Thymus (tissue), 11 donors: ENCODE data around the gene PI4K2A. TPM values are rescaled to one million over a fixed set of nuclear protein-coding genes. Genes with fewer than 3 reads are reported as not detected.
"Not testable (repeated sequence)": the region's sequence is repeated elsewhere in the genome, so short reads cannot be mapped to it uniquely, and the experiment has no call there.

Experiments used
- DNase-seq, 9 donors: peaks; one replicate each; pipeline ENCODE4 v3.0.0-alpha.2; 2013; ENCODE audit warnings: low spot score in 9 of 9, low read depth in 6 of 9, missing footprints in 1 of 9
- H3K27ac ChIP-seq, 2 donors: one replicate each; pipeline ENCODE4 v1.5.1; 2013; ENCODE audit warnings: control low read depth in 1 of 2, low read depth in 1 of 2, low read length in 1 of 2, mild to moderate bottlenecking in 1 of 2, moderate library complexity in 1 of 2
- H3K27me3 ChIP-seq, 2 donors: one replicate each; pipeline ENCODE4 v1.5.1; 2013; ENCODE audit warnings: low read length in 1 of 2; ENCODE audit not compliant: control insufficient read depth in 2 of 2, insufficient read depth in 1 of 2
- H3K36me3 ChIP-seq, 2 donors: one replicate each; pipeline ENCODE4 v1.5.1; 2013; ENCODE audit warnings: low read length in 1 of 2, mild to moderate bottlenecking in 1 of 2, moderate library complexity in 1 of 2; ENCODE audit not compliant: control insufficient read depth in 2 of 2, insufficient read depth in 2 of 2
- H3K4me1 ChIP-seq, 2 donors: one replicate each; pipeline ENCODE4 v1.5.1; 2013; ENCODE audit warnings: low read length in 2 of 2; ENCODE audit not compliant: control insufficient read depth in 2 of 2, insufficient read depth in 2 of 2
- H3K4me3 ChIP-seq, 2 donors: one replicate each; pipeline ENCODE4 v1.5.1; 2013; ENCODE audit warnings: low read length in 2 of 2, control low read depth in 1 of 2, mild to moderate bottlenecking in 1 of 2
- H3K9me3 ChIP-seq, 2 donors: one replicate each; pipeline ENCODE4 v1.5.1; 2013; ENCODE audit warnings: low read length in 1 of 2, mild to moderate bottlenecking in 1 of 2; ENCODE audit not compliant: control insufficient read depth in 2 of 2, insufficient read depth in 1 of 2
- WGBS: extraction: QIAGEN DNeasy Blood & Tissue Kit; methylation state at CpG from one replicate; pipeline ENCODE4 v1.1.7; 2013; 5-methylcytosine and 5-hydroxymethylcytosine counted together
- polyA plus RNA-seq: library from polyadenylated mRNA; stranded (reverse); fragments of 200-250 nt; gene quantifications from one replicate; pipeline ENCODE4 v1.2.3, GENCODE V29; 2013
- total RNA-seq: library from RNA; stranded (reverse); fragments of 120-200 nt; gene quantifications from one replicate; pipeline ENCODE4 v1.2.4, GENCODE V29; 2013
- donor health status: healthy.

PI4K2A gene
- total and polyA plus RNA-seq, 2 donors: 8.9 to 13.5 TPM

DNA sequence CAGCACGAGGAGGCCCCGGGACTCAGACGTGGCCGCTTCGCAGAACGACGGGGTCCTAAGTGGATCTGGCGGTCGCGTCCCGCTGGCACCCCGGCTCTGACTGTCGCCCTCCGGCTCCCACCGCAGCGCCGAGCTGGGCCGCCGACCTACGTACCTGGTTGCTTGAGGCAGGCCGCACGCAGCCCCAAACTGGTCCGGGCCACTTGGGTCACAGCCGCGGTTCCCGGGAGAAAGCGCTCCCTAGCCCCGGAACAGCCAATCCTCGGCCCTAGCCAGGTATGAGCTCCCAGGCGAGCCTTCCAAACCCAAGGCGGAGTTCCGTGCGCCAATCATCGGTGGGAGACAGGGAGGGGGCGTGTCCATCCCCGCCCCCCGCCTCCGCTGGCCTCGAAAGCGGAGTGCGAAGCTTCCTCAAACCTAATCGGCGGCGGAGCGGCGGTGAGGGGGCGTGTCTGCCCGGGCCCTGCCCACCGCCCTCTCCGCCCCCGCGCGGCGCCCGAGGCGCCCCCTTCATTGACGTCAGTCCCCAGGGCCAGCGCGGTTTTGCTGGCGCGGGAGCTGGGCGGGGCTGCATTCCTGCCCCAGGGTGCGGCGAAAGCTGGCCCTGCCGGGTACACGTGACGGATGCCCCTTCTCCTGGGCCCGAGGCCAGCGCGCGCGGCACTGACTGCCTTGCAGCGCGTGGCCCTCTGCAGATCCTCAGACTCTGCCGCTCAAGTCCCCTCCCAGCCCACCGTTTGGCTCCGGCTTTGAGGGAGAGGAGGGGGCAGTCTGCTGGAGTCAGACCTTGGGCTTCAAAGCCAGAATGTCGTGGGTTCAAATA, 46.7 kb downstream of the PI4K2A start, which contains the start of gene AVPI1:
TSS of gene AVPI1 (minus strand) at position 280 of the 823 bp plus-strand sequence. CDS start 7,336 bp downstream, outside the sequence.
- under 1% methylated on average over 78 of the region's 78 CpGs for WGBS
- peak within 1 kb of the TSS; percentile 70 to 73 for H3K4me3 ChIP-seq
- no peaks in the 10 kb centered on the region for H3K36me3 ChIP-seq
- peak within 1 kb of the TSS; percentile 15 to 87 for H3K27ac ChIP-seq
- peaks cover 0 to 9% of the 10 kb centered on the region in 2 donors for H3K27me3 ChIP-seq
- H3K4me1 ChIP-seq: peaks cover 10 to 17% of the 10 kb centered on the region in 2 donors
- DNase-seq: peak; percentile 76 to 96 (median 90)
- no peaks in the 10 kb centered on the region for H3K9me3 ChIP-seq

DNA sequence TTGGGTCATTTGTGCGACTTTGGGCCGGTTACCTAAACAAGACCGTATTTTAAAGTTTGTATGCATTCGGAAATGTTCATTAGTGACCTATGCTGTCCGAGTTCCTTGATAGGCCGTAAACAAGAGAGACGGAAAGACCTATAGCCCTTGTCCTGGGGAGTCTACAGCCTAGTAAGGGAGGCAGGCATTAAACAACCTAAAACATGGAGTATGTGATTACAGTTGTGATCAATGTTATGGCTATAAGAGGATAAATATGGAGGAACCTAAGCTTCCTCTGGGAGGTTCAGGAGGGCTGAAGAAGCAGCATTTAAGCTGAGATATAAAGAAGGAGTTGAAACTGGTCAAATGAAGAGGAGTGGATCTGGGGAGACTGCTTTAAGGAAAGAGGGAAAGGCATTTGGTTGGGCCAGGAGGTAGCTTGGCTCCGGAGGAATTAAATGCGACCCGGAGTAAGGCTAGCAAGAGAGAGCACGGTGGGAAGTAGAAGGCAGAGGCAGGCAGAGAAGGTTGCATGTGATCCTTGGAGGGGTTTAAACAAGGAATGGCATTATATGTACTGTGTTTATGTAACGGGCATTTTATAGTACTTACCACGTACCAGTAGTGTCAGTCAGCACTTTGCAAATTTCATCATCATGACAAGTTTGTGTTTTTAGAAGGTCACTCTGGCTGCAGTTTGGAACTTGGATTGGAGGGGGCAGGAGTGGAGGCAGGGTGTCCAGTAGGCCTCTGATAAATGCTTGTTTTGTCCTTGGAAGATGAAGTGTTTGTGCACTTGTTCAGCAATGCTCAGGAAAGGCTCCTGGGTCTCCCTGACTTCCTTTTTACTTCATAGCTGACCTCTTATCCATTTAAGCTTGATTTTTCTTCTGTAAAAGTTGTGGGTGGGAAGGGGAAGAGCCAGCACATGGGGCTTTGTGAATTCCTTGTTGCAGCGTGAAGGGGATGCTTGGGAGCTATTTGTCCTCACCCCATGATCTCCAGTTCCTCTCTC, 47.6 kb downstream of the PI4K2A start:
- H3K27me3 ChIP-seq: peaks cover 0 to 9% of the 10 kb centered on the region in 2 donors
- H3K4me3 ChIP-seq: peak overlapping the region; percentile 45 to 73
- DNase-seq: no peak
- no peaks in the 10 kb centered on the region for H3K9me3 ChIP-seq
- H3K4me1 ChIP-seq: peaks cover 10 to 17% of the 10 kb centered on the region in 2 donors
- peak overlapping the region in 1 of 2 donors; percentile 81 for H3K27ac ChIP-seq
- no peaks in the 10 kb centered on the region for H3K36me3 ChIP-seq
- 82% methylated on average over 14 of the region's 14 CpGs for WGBS

DNA sequence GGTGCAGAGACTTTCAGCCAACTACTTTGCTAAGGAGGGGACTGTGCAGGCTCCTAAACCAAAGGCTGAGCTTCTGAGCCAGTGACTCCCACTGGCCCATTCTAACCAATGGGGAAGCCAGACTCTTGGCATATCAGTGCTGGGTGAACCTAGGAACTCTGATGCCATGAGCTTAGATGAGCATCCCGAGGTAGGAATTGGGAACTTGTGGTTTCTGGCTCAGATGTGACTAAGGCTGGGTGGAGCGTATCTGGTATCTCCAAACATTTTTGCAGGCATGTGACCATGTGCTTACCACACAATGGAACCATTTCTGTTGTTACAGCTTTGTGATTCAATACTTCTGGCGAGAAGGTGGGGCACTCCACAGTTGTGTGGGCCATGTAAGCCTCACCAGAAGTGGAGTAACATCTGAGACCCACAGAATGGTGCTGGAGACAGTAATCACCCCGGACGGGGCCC, 49.1 kb downstream of the PI4K2A start:
- H3K27ac ChIP-seq: peak overlapping the region in 1 of 2 donors; percentile 52
- no peaks in the 10 kb centered on the region for H3K36me3 ChIP-seq
- peaks cover 10 to 17% of the 10 kb centered on the region in 2 donors for H3K4me1 ChIP-seq
- no peak for DNase-seq
- no peaks in the 10 kb centered on the region for H3K9me3 ChIP-seq
- WGBS: 91% methylated on average over 5 of the region's 5 CpGs
- H3K4me3 ChIP-seq: no peak overlapping the region
- peaks cover 0 to 9% of the 10 kb centered on the region in 2 donors for H3K27me3 ChIP-seq

DNA sequence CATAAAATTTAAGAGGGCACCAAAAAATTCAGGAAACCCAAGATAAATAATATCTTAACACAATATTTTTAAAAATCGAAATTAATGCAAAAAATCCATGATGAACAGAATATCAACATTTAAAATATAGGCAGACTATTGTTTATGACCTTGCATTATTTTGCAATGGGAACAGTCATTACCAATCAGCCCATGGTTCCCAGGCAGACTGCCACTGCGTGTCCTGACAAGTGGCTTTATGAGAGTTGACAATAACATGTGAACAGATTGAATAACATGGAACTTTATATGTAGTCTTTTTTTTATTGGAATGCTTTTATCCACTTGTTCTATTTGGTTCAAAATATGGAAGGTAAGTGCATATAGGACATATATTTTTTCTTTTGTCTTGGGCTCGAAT, 49.7 kb downstream of the PI4K2A start:
- WGBS: 98% methylated on average over 3 of the region's 3 CpGs
- Histone ChIP-seq H3K9me3 (no peaks in the 10 kb centered on the region), H3K4me1 (peaks cover 10 to 17% of the 10 kb centered on the region in 2 donors), H3K27me3 (peaks cover 0 to 9% of the 10 kb centered on the region in 2 donors), H3K27ac (no peak overlapping the region), H3K36me3 (no peaks in the 10 kb centered on the region), H3K4me3 (no peak overlapping the region)
- no peak for DNase-seq

DNA sequence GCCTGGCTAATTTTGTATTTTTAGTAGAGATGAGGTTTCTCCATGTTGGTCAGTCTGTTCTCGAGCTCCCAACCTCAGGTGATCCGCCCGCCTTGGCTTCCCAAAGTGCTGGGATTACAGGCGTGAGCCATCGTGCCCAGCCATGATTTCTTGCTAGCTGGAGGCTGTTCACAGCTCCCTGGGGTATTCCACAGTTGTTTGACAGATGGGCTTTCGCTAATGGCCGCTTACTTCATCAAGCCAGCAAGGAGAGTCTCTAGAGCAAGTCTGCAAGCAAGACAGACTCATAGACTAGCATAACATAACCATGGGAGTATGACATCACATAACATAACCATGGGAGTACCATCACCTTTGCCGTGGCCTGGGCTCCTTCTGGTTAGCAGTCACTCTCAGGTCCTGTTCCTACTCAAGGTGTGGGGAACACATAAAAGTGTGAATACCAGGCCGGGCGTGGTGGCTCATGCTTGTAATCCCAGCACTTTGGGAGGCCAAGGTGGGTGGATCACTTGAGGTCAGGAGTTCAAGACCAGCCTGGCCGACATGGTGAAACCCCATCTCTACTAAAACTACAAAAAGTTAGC, 57.7 kb downstream of the PI4K2A start:
- DNase-seq, H3K9me3 ChIP-seq, H3K4me1 ChIP-seq, H3K36me3 ChIP-seq, H3K4me3 ChIP-seq, H3K27me3 ChIP-seq, H3K27ac ChIP-seq: not testable (repeated sequence)
- 95% methylated on average over 11 of the region's 11 CpGs for WGBS

DNA sequence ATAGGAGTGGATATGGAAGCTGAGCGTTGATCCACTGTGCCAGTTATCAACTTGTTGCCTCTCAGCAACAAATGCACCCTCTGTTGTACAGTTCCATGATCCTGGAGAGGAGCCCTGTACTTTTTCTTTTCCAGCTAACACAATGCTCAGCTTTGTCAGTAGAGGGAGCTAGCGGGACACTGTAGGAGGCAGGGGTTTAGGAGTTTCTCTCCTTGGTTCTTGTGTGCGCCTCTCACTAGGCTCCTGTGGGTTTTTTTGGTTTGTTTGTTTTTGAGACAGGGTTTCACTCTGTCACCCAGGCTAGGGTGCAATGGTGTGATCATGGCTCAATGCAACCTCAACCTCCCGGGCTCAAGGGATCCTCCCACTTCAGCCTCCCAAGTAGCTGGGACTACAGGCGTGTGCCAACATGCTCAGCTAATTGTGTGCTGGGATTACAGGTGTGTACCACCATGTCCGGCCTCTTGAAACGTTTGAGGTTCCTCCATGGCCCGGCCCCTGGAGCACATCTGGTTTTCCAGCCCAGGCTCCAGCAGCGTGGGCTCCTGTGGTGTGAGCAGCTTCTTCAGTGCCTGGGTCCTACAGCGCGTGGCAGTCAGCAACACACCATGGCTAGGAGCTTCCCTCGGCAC, 61.1 kb downstream of the PI4K2A start:
- no peak overlapping the region for H3K27ac ChIP-seq
- 55% methylated on average over 12 of the region's 12 CpGs for WGBS
- H3K27me3 ChIP-seq: peaks cover 0 to 3% of the 10 kb centered on the region in 2 donors
- no peak overlapping the region for H3K4me3 ChIP-seq
- H3K9me3 ChIP-seq: no peaks in the 10 kb centered on the region
- DNase-seq: peak in 6 of 9 donors; percentile 47 to 76 (median 52)
- no peaks in the 10 kb centered on the region for H3K36me3 ChIP-seq
- no peaks in the 10 kb centered on the region for H3K4me1 ChIP-seq

DNA sequence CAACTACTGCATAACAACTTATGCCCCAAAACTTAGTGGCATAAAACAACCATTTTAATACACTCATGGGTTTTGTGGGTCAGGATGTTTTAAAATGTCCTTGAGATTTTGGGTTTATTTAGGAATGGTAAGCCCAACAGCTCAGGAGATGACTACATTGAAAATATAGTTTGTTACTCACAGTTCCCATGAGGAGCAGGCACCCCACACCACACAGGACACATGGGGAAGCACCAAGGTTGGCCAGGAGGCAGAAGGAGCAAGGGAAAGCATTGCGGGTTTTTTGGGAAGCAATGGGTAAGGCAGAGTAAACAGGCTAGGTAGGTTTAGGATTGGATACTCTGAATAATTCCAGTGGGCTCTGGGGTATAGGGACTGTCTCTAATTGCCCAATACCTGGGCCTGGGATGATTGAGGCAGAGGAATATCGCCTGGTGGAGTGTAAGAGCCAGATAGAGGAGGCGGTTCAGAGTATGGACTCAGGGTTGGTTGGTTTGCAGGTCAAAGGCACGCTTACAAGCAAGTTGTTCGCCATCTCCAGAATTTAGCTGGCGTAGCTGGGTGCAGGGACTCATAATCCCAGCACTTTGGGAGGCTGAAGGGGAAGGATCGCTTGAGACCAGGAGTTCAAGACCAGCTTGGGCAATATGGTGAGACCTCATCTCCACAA, 63.1 kb downstream of the PI4K2A start:
- H3K27me3 ChIP-seq: peaks cover 0 to 7% of the 10 kb centered on the region in 2 donors
- no peaks in the 10 kb centered on the region for H3K4me1 ChIP-seq
- 95% methylated on average over 7 of the region's 7 CpGs for WGBS
- H3K27ac ChIP-seq: no peak overlapping the region
- no peak for DNase-seq
- H3K4me3 ChIP-seq: no peak overlapping the region
- H3K36me3 ChIP-seq: no peaks in the 10 kb centered on the region
- H3K9me3 ChIP-seq: no peaks in the 10 kb centered on the region

DNA sequence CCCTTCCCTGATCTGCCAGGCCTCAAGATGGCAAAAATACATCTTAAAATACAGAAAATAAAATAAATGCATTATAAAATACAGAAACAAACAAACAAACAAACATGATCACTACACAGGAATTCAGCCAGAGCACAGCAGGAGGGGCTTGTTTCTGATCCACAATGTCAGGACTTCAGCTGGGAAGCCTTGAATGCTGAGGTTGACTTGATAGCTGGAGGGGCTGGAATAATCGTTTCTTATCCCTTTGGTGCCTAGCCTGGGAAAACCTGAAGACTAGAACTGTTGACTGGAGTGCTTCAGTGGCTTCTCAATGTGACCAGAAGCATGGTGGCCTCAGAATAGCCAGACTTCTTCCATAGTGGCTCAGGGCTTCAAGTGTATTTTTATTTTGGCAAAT, 63.9 kb downstream of the PI4K2A start:
- no peak for DNase-seq
- Histone ChIP-seq H3K4me3 (no peak overlapping the region), H3K36me3 (no peaks in the 10 kb centered on the region), H3K27me3 (peaks cover 0 to 13% of the 10 kb centered on the region in 2 donors), H3K9me3 (no peaks in the 10 kb centered on the region), H3K4me1 (no peaks in the 10 kb centered on the region), H3K27ac (no peak overlapping the region)
- 84% methylated on average over 1 of the region's 1 CpG for WGBS
